Endothelial cell of umbilical vein (primary cell): ENCODE data around the gene ARHGEF40. TPM values are rescaled to one million over a fixed set of nuclear protein-coding genes. Genes with fewer than 3 reads are reported as not detected.
A peak's percentile ranks its signal among the peaks of the same experiment; 100 is the strongest.

Experiments used
- BruUV-seq: library from RNA; stranded (reverse); fragments of 400-500 nt; replicated peaks from 2 replicates; lab custom pipeline; 2021; lab: Mats Ljungman, UMichigan
- CTCF ChIA-PET: fragments of 300-600, 350-600 bp; sonication (Branson Sonifier 250); formaldehyde crosslinking; loops from one replicate; lab custom pipeline; 2021; ENCODE audit warnings: antibody characterized with exemption, inconsistent platforms; lab: Charles Lee
- POLR2A ChIA-PET: fragments of 300-600, 350-600 bp; sonication (Branson Sonifier 250); formaldehyde crosslinking; loops from one replicate; lab custom pipeline; 2021; ENCODE audit warnings: antibody characterized with exemption, inconsistent platforms; lab: Charles Lee
- DNase-seq: peaks from one replicate; pipeline ENCODE4 v3.0.0-alpha.2; 2011; ENCODE audit warnings: low read depth, low spot score
- FAIRE-seq: peaks from 2 replicates; lab custom pipeline; 2011; peaks lifted over from hg19 to GRCh38; lab: Jason Lieb, UNC
- H2AFZ ChIP-seq: 2 replicates; pipeline ENCODE4 v1.6.0; 2012; ENCODE audit warnings: low read depth, low read length, control low read depth, inconsistent platforms
- H3K27ac ChIP-seq: 2 replicates; pipeline ENCODE4 v1.5.1; 2011; ENCODE audit warnings: low read depth, mild to moderate bottlenecking, control low read depth, low read length, moderate library complexity; ENCODE audit not compliant: insufficient read depth
- H3K27me3 ChIP-seq, 2 experiments: 2 replicates each; pipeline versions ENCODE4 v1.6.0 to v1.6.1; 2011; ENCODE audit warnings: low read length in 2 of 2, mixed read lengths in 1 of 2; ENCODE audit not compliant: control insufficient read depth in 2 of 2, insufficient read depth in 2 of 2
- H3K36me3 ChIP-seq, 2 experiments: 2 replicates in 1 of 2; 3 replicates in 1 of 2; pipeline ENCODE4 v1.5.1; 2011; ENCODE audit warnings: low read length in 2 of 2, mild to moderate bottlenecking in 1 of 2, moderate library complexity in 1 of 2; ENCODE audit not compliant: control insufficient read depth in 2 of 2, insufficient read depth in 2 of 2; ENCODE audit errors: extremely low read depth in 1 of 2
- H3K4me1 ChIP-seq: 3 replicates; pipeline ENCODE4 v1.5.1; 2011; ENCODE audit warnings: mild to moderate bottlenecking, low read length; ENCODE audit not compliant: control insufficient read depth, insufficient read depth; ENCODE audit errors: extremely low read depth
- H3K4me2 ChIP-seq: 2 replicates; pipeline ENCODE4 v1.6.1; 2011; ENCODE audit warnings: low read length, control low read depth, mixed read lengths; ENCODE audit not compliant: insufficient read depth
- H3K4me3 ChIP-seq, 3 experiments: fragments of 200-600 bp in 1 of 3; sonication (generic), shearing (Covaris generic) in 1 of 3; replicated peaks in 1 of 3; 2 replicates each; pipeline ENCODE4 v1.5.1; 2011 to 2016; ENCODE audit warnings: control low read depth in 3 of 3, low read length in 3 of 3, mild to moderate bottlenecking in 2 of 3, inconsistent platforms in 1 of 3, low read depth in 1 of 3, moderate library complexity in 1 of 3; ENCODE audit not compliant: insufficient read depth in 1 of 3
- H3K79me2 ChIP-seq: 2 replicates; pipeline ENCODE4 v1.6.0; 2012; ENCODE audit warnings: low read length, inconsistent platforms; ENCODE audit not compliant: control insufficient read depth, insufficient read depth
- H3K9ac ChIP-seq: replicated peaks from 2 replicates; pipeline ENCODE3; 2011; ENCODE audit warnings: low read length, control low read depth; ENCODE audit not compliant: insufficient read depth; ENCODE audit errors: extremely low read depth
- H3K9me1 ChIP-seq: replicated peaks from 3 replicates; pipeline ENCODE4 v1.6.0; 2011; ENCODE audit warnings: mild to moderate bottlenecking, low read length; ENCODE audit not compliant: control insufficient read depth, insufficient read depth; ENCODE audit errors: extremely low read depth
- H3K9me3 ChIP-seq: replicated peaks from 2 replicates; pipeline ENCODE4 v1.5.1; 2012; ENCODE audit warnings: low read length, inconsistent platforms; ENCODE audit not compliant: control insufficient read depth, insufficient read depth
- H4K20me1 ChIP-seq: replicated peaks from 2 replicates; pipeline ENCODE3; 2011; ENCODE audit warnings: mild to moderate bottlenecking, low read length; ENCODE audit not compliant: control insufficient read depth, insufficient read depth; ENCODE audit errors: extremely low read depth
- CTCF ChIP-seq, 2 donors: IDR thresholded peaks; 1 replicate in 1 of 2; 2 replicates in 1 of 2; pipeline ENCODE4 v1.5.1; 2011; ENCODE audit warnings: low read length in 2 of 2, mild to moderate bottlenecking in 2 of 2, moderate library complexity in 2 of 2, control low read depth in 1 of 2, inconsistent platforms in 1 of 2, low read depth in 1 of 2; ENCODE audit not compliant: insufficient read depth in 1 of 2; ENCODE audit errors: extremely low read depth in 1 of 2
- EZH2 ChIP-seq: IDR thresholded peaks from 2 replicates; pipeline ENCODE4 v1.6.1; 2012; ENCODE audit warnings: borderline replicate concordance, low read depth, mild to moderate bottlenecking, moderate library complexity, low read length, inconsistent platforms; ENCODE audit not compliant: severe bottlenecking
- FOS ChIP-seq: IDR thresholded peaks from 2 replicates; pipeline ENCODE4 v1.6.1; 2011; ENCODE audit warnings: mild to moderate bottlenecking, low read length, moderate library complexity, borderline replicate concordance; ENCODE audit not compliant: insufficient read depth
- GATA2 ChIP-seq: IDR thresholded peaks from 2 replicates; pipeline ENCODE4 v1.7.0; 2011; ENCODE audit warnings: low read depth, mild to moderate bottlenecking, moderate library complexity, mixed read lengths, low read length; ENCODE audit not compliant: insufficient read length, insufficient read depth
- dilution Hi-C: fragments of 300-500 bp; cut with MboI; formaldehyde crosslinking; loops from one replicate; pipeline ENCODE4 v1.15.0; 2019; ENCODE audit warnings: low sequenced_read_pairs; ENCODE audit not compliant: extremely low pct_ligation_motif_present
- intact Hi-C: fragments of 100-400 bp; cut with micrococcal nuclease; formaldehyde crosslinking; loops from one replicate; pipeline ENCODE4 v1.10.0; 2022
- polyA plus RNA-seq, 4 experiments: library from polyadenylated mRNA; depleted of rRNA in 3 of 4; stranded (reverse) in 3 of 4; unstranded in 1 of 4; fragments of >200 nt; gene quantifications; 2 replicates each; pipeline versions ENCODE4 v1.2.1 to v1.2.3, GENCODE V29; 2011 to 2012; ENCODE audit warnings: missing spikeins in 1 of 4
- total RNA-seq: library from RNA; stranded (reverse); gene quantifications from 2 replicates; pipeline ENCODE4 v1.2.3, GENCODE V29; 2021

Gene ARHGEF40
- total and polyA plus RNA-seq, 2 donors (not counting 3 experiments of a cell fraction or from before 2014, with no cell fraction given): 2.6 to 19.9 TPM

DNA sequence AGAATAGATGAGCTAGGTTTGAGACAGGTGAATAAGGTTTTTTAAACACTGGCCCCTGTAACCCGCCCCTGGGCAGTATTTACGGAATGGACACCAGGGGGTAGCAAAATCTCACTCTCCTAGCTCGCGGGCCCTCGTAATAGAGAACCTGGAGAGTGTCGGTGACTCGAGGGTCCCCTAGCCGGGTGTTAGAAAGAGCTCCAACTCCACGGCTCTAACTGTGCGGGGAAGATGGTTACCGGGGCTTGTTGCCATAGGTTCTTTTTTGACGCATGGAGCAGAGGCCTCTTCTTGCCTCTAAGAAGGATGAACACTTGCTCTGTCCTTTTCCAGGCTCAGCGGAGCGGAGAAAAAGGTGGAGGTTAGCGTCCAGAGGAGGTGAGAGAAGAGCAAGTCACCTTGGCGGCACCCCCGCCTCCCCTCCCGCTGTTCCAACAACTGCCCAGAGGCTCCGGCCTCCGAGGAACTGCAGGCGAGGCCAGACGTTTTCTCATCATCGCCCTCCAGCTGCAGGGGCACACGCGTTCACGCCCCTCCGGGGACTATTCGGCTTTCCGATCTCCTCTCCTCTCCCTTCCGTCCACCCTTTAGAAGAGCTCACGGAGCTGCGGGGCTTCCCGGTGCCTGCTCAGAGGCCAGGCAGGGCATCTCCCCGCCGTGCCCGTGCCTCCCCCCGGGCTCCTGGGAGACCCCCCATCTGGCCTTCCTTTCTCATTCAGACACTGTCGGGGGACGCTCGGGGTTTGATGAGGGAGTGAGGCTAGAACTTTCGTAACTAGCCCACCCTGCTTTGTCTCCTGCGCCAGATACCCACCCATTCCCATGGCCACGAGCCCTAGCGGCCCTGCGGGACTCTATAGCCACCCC is 1.4 kb upstream of the ARHGEF40 start:
- POLR2A ChIA-PET: interaction anchor here (0.7 kb wide), 1 partner anchor 36 kb away, joined by 5 read pairs; no protein-coding TSS in a partner anchor
- H3K4me3 ChIP-seq: no peak overlapping the region
- H4K20me1 ChIP-seq: no peaks in the 10 kb centered on the region
- H3K4me1 ChIP-seq: peaks cover 10% of the 10 kb centered on the region
- H3K27ac ChIP-seq: no peak overlapping the region
- intact Hi-C loops: loop anchor here (1.0 kb wide), 4 partner anchors 24 to 68 kb away; no protein-coding TSS in a partner anchor
- peaks cover 21 to 44% of the 10 kb centered on the region in 2 experiments for H3K27me3 ChIP-seq
- H3K9ac ChIP-seq: no peak overlapping the region
- H3K4me2 ChIP-seq: no peak overlapping the region
- TF ChIP-seq FOS: no peak
- peak; percentile 58 to 63 for TF ChIP-seq CTCF (IDR thresholded peaks at IDR 0.05; ENCODE audit: extremely low read depth in 1 of 2, insufficient read depth in 1 of 2, low read depth in 1 of 2, low read length in 2 of 2)
- no peak for TF ChIP-seq GATA2
- peak; percentile 99 for TF ChIP-seq EZH2
- no TSS peak for BruUV-seq
- H3K9me3 ChIP-seq: no peaks in the 10 kb centered on the region
- H2AFZ ChIP-seq: no peak overlapping the region
- CTCF ChIA-PET: interaction anchor here (0.6 to 4.3 kb wide), 20 partner anchors 10 to 68 kb away, joined by 3 to 203 read pairs (median 5); partner anchors contain the start of genes TMEM253 and ZNF219
- no peaks in the 10 kb centered on the region for H3K9me1 ChIP-seq
- no peaks in the 10 kb centered on the region for H3K79me2 ChIP-seq
- dilution Hi-C loops: no loop called here
- peaks cover 0 to 2% of the 10 kb centered on the region in 2 experiments for H3K36me3 ChIP-seq
- peak; percentile 52 for DNase-seq
- FAIRE-seq: peak; percentile 53
